Measurements from ENCODE around the gene CAMTA1.

GRCh38 chr1:7459914-7460313 is 674.7 kb downstream of the CAMTA1 start:
- TF ChIP-seq POLR2A (IDR thresholded peaks at IDR 0.05; ENCODE audit: low read length) (no peak), GATA1 (IDR thresholded peaks at IDR 0.05; ENCODE audit: low read depth, low read length) (no peak)

Measured in erythroblast (primary cell).